Right ventricle myocardium inferior (tissue), 1 donor: ENCODE results near the gene PIEZO1. TPM values are rescaled to one million over a fixed set of nuclear protein-coding genes. Genes with fewer than 3 reads are reported as not detected.

Source experiments
- ATAC-seq: fragments of 200-7000 bp; cut with Tn5 transposase; one replicate; pipeline ENCODE4 v1.9.1; 2020; ENCODE audit warnings: mild to moderate bottlenecking, moderate library complexity
- DNase-seq: peaks from one replicate; pipeline ENCODE4 v3.0.0; 2021; ENCODE audit errors: missing footprints
- intact Hi-C: fragments of 100-400 bp; cut with DNase I; formaldehyde crosslinking; loops from one replicate; pipeline ENCODE4 v1.11.0; 2022
- total RNA-seq: library from RNA; stranded (reverse); fragmentation: NEBNext Ultra II Directional; extraction: Animal tissue kit (Norgen Biotek cat#: 25700); gene quantifications from one replicate; pipeline ENCODE4 v1.2.1, GENCODE V29; 2021
- donor health status: DM: no; HTN: yes; CAD: no; lungs with severe emphysema.

Gene PIEZO1
- total RNA-seq, 1 donor from 2014 or later, result 18.1 TPM

DNA sequence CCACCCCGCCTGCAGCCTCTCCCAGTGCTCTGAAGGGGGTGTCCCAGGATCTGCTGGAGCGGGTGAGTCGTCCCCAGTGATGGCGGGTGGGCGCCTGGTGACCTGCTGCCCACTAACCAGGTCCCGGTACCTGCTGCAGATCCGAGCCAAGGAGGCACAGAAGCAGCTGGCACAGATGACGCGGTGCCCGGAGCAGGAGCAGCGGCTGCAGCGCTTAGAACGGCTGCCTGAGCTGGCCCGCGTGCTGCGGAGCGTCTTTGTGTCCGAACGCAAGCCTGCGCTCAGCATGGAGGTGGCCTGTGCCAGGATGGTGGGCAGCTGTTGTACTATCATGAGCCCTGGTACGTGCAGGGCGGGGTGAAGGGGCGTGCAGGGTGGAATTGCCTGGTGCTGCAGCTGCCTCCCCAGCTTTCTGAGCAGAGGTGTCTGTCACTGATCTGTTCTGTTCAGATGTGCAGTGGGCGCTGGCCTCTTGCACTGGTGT, 22.2 kb upstream of the PIEZO1 start:
- intact Hi-C loops, result no loop called here
- no peak for DNase-seq
- no peak for ATAC-seq

GRCh38 chr16:88806491-88807111, 21.6 kb upstream of the PIEZO1 start:
- intact Hi-C loops, result no loop called here
- no peak for DNase-seq

DNA sequence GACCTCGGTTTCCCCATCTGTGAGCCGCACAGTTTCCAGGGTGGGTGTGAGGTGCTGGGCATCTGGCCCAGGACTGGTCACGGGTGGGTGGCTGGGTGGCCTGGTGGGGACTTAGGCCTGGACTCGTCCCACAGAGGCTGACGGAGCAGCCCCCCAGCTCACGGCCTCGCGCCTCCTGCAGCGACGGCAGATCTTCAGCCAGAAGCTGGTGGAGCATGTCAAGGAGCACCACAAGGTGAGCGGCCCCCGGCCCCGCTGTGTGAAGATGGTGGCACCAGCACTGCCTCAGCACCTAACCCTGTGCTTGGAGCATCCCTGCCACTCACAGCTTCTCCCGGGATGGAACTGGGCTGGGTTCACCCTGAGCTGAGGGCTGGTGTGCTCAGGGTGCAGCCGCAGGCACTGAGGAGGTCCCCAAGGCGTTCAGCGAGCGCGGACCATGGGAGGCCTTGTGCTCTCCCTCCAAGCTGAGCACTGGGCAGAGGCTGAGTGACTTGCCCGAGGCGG, 20.9 kb upstream of the PIEZO1 start:
- no peak for DNase-seq
- no peak for ATAC-seq
- intact Hi-C loops, result no loop called here

More at GRCh38 chr16:88806491-88807111, 21.6 kb upstream of the PIEZO1 start:
- no peak for ATAC-seq

GRCh38 chr16:88805340-88805715, 20.3 kb upstream of the PIEZO1 start:
- no peak for DNase-seq
- intact Hi-C loops, result no loop called here
- no peak for ATAC-seq

DNA sequence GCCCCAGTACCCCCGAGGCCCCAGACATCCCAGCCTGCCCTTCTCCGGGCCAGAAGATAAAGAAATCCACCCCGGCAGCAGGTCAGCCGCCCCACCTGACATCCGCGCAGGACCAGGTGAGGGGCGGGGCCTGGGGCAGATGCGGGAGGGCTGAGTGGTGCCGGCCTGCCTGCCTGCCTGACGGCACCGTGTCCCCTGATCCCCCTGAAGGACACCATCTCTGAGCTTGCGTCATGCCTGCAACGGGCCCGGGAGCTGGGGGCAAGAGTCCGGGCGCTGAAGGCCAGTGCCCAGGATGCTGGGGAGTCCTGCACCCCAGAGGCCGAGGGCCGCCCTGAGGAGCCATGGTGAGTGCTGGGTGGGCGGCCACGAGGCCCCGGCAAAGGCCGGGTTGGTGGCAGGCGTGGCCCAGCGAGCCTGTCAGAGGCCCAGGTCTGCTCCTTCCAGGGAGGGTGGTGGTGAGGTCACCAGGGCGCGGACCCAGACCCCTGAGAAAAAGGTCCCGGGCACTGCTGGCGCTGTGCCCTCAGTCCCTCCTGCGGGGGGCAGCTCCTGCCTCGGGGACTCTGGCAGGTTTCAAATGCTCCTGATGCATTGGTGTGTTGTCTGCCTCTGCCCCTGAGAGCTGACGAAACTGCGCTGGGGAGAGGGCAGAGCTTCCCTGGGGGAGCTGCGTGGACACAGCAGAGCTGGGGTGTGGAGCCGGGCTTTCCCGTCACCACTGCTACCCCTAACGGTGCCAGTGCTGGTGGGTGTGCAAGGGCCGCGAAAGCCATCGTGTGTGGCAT, 19.7 kb upstream of the PIEZO1 start:
- ATAC-seq, result no peak
- DNase-seq, result no peak
- intact Hi-C loops, result no loop called here

DNA sequence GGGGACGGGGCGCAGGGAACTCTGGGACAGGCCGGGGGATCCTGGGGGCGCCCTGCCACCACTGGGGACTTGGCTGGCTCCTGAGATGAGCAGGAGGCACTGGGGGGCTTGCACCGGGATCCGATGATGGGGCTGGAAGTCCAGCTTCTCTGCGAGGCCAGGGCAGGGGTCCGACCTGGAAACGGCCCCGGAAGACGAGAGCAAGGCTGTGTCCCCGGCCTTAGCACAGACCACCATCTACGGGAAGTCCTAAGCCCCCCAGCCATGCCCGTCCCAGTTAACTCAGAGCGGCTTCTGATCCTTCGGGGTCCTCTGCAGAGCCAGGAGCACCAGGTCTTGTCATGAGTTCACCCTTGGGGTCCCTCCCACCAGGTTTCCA, 19.1 kb upstream of the PIEZO1 start:
- ATAC-seq, result no peak
- intact Hi-C loops, result no loop called here
- DNase-seq, result no peak

DNA sequence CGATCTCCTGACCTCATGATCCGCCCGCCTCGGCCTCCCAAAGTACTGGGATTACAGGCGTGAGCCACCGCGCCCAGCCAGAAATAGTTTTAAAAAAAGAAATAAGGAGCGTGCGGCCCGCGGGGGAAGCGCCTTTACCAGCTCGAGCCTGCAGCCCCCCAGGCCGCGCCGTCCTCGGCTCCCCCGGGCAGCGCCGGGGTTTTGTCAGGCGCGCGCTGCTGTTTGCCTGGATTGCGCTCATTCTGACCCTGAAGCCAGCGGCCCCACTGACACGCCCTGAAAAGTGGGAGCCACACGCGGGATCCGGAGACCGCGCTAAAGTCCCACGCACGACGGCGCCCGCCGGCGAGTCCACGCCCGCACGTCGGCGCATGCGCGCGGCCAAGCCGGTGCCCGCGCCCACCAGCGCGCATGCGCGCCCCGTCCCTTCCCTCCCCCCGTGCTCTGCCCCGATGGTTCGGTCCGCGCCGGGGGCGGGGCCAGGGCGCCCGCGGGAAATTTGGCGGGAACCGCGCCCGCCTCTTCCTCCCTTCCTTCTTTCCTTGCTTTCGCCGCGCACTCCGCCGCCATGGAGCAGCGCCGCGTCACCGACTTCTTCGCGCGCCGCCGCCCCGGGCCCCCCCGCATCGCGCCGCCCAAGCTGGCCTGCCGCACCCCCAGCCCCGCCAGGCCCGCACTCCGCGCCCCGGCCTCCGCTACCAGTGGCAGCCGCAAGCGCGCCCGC, 18.4 kb upstream of the PIEZO1 start, which contains the start of gene CDT1:
Gene CDT1 (plus strand): TSS at position 526 of the 724 bp plus-strand sequence. CDS start 43 bp downstream, at position 569.
- peak; percentile 80 for ATAC-seq
- intact Hi-C loops, result no loop called here

DNA sequence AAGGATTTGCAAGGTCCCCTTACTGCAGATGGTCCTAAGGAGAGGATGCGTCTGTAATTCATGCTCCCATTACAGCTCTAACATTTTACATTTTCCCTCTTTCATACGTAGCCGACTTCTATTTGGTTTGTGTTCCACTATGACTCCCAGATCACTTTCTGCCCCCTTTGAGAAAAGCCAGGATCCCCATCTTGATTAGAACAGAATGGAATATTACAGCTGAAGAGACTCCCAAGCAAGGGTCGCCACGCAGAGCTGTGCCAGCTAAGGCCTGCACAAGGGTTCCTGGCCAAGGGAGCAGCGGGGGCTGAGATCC, 15.2 kb upstream of the PIEZO1 start:
- ATAC-seq (no peak), DNase-seq (no peak)
- intact Hi-C loops, result no loop called here

More for the DNA sequence above, 18.4 kb upstream of the PIEZO1 start, which contains the start of gene CDT1:
- DNase-seq, result peak; percentile 89

- DNase-seq, result no peak
- intact Hi-C loops, result no loop called here
- no peak for ATAC-seq
Measured at GRCh38 chr16:88799569-88800276, 14.7 kb upstream of the PIEZO1 start.

DNA sequence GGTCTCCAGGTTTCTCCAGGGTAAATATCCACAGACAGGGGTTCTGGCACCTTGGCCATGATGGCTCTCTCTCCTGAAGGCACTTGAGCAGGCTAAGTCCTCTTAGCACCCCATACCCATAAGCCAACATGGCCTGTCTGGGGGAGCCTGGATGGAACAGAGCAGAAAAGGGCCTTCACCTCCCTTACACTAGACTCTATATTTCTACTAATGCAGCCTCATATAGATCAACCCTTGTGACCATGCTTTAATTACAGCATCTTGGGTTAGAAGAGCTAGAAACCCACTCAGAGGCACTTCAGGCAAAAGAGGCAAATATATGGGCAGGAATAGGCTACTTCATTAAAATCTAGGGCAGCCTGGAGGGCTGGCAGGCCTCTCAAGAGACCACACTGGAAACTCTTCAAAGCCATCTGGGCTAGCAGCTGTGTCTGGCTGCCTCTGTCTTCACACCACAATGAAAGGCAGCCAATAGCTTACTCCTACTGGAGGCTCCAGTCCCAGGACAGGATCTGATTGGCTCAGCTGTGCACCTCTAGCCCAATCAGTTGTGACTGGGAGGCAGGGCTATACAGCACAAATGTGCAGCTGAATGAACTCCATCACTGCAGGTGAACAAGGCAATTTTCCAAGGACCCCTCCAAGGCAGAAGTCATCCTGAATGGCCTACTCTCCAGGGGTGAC, 13.9 kb upstream of the PIEZO1 start:
- intact Hi-C loops, result no loop called here
- DNase-seq (no peak), ATAC-seq (no peak)

GRCh38 chr16:88798073-88798472, 13.1 kb upstream of the PIEZO1 start:
- DNase-seq, result no peak
- ATAC-seq, result no peak
- intact Hi-C loops, result no loop called here

- no peak for ATAC-seq
- intact Hi-C loops, result no loop called here
Measured at GRCh38 chr16:88796278-88796677, 11.3 kb upstream of the PIEZO1 start.

GRCh38 chr16:88793251-88793954, 8.4 kb upstream of the PIEZO1 start:
- DNase-seq (no peak), ATAC-seq (no peak)
- intact Hi-C loops, result no loop called here

More at GRCh38 chr16:88796278-88796677, 11.3 kb upstream of the PIEZO1 start:
- no peak for DNase-seq

DNA sequence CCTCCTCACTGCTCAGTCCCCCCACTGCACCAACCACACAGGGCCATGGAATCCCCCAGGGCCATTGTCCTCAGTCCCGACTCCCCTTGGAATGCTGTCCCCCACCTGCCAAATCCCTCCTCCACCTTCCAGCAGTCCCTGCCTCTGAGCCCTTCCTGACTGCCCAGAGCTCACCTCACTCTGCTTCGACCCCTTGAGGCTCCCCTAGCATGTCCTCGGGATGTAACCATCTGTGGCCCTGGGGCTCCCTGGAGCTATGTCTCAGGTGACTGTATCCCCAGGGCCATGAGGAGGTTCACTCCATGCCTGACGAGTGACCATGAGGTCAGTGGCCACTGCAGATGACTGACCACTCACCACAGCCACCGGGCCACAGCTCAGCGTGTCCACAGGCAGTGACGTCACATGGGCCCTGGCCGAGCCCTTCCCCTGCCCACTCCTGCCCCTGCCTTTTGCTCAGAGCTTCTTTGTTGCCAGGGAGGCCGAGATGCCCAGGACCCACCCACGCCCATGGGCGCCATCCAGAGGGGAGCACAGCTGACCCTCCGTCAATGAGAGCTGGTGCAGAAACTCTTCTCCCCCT, 7.7 kb upstream of the PIEZO1 start:
- DNase-seq, result no peak

DNA sequence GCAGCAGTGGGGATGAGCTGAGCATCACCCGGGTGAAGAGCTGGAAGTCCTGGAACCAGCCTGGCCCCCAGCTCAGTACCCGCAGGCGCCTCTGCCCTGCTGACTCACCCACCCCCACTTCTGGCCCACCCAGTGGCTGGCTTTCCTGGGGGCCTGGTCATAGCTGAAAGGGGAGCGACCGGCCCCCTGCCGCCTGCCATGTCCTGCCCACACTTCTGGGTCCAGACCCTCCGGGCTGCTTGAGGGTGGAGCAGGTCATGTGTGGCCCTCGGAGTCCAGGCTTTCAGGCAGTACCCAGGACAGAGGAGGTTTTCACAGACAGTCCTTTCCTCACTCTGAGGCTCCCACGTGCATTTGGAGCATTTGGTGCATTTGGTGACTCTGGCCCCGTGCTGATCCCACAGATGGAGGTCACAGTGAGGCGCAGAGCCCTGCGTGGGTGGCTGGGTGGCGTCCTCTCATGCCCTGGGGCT, 7.1 kb upstream of the PIEZO1 start:
- ATAC-seq (no peak), DNase-seq (no peak)
- intact Hi-C loops, result no loop called here

More for the DNA sequence above, 7.7 kb upstream of the PIEZO1 start:
- intact Hi-C loops, result no loop called here
- ATAC-seq, result no peak

DNA sequence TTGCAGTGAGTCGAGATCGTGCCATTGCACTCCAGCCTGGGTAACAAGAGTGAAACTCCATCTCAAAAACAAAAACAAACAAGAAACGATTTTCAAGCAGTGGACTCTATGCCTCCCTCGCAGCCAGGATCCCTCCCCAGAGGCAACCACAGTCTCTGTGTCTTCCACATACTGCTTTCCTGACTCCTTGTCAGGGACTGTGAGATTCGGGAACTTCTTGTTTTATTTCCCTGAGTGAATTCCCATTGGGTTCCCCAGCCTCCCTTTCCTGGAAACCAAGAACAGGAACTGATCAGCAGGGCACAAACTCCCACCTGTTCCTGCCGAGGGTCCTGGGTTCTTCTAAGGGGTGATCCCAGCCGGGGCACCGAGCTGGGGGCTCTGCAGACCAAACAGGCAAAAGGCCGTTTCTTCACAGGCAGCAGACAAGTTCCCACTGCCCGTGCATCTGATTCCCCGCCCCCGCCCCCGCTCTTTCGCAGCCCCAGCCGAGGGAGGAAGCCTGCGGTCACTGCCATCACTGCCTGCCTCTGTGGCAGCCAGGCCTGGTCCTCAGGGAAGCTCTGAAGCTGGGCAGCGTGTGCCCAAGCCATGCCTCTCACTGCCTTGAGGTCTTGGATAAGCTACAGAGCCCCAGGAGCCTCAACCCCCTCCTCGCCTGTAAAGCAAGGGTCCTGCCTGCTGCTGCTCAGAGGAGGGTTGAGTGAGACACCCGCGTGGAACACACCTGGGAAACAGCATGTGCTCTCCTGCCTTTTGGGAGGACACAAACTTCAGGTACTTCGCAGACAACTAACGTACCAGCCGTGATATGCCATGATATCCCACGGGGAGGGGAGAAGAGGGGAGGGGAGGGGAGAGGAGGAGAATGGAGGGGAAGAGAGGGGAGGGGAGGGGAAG, 5.5 kb upstream of the PIEZO1 start:
- peak; percentile 32 for ATAC-seq
- intact Hi-C loops, result no loop called here
- peak; percentile 86 for DNase-seq
